Aorta (tissue), 5 donors: ENCODE results near the gene DMAC2. TPM values are rescaled to one million over a fixed set of nuclear protein-coding genes. Genes with fewer than 3 reads are reported as not detected.
"Not testable (repeated sequence)": the region's sequence is repeated elsewhere in the genome, so short reads cannot be mapped to it uniquely, and the experiment has no call there.

Experiments
- ATAC-seq: fragments of 200-7000 bp; cut with Tn5 transposase; one replicate; pipeline ENCODE4 v1.9.1; 2022; ENCODE audit warnings: moderate library complexity; ENCODE audit not compliant: low FRiP score
- DNase-seq, 2 donors: peaks; one replicate each; pipeline ENCODE4 v3.0.0-alpha.2; 2020
- H3K27ac ChIP-seq, 2 donors: one replicate each; pipeline ENCODE4 v1.5.1; 2013; ENCODE audit warnings: low read length in 2 of 2, mild to moderate bottlenecking in 2 of 2, moderate library complexity in 2 of 2, control low read depth in 1 of 2, inconsistent platforms in 1 of 2, low read depth in 1 of 2
- H3K27me3 ChIP-seq, 2 donors: one replicate each; pipeline ENCODE4 v1.6.1; 2013; ENCODE audit warnings: control low read depth in 1 of 2, low read length in 1 of 2, mild to moderate bottlenecking in 1 of 2, moderate library complexity in 1 of 2; ENCODE audit not compliant: insufficient read depth in 2 of 2, control insufficient read depth in 1 of 2
- H3K36me3 ChIP-seq, 2 donors: one replicate each; pipeline ENCODE4 v1.6.1; 2013; ENCODE audit warnings: control low read depth in 1 of 2, low read length in 1 of 2, mild to moderate bottlenecking in 1 of 2; ENCODE audit not compliant: insufficient read depth in 2 of 2, control insufficient read depth in 1 of 2
- H3K4me1 ChIP-seq, 2 donors: one replicate each; pipeline ENCODE4 v1.6.1; 2013; ENCODE audit warnings: low read length in 2 of 2, control low read depth in 1 of 2, mild to moderate bottlenecking in 1 of 2, moderate library complexity in 1 of 2; ENCODE audit not compliant: insufficient read depth in 2 of 2, control insufficient read depth in 1 of 2
- H3K4me3 ChIP-seq, 2 donors: one replicate each; pipeline ENCODE4 v1.5.1; 2013; ENCODE audit warnings: low read length in 2 of 2, control low read depth in 1 of 2, mild to moderate bottlenecking in 1 of 2
- H3K9me3 ChIP-seq: one replicate; pipeline ENCODE4 v1.6.1; 2013; ENCODE audit warnings: mild to moderate bottlenecking, low read length; ENCODE audit not compliant: control insufficient read depth
- WGBS, 2 donors: extraction: QIAGEN DNeasy Blood & Tissue Kit; methylation state at CpG; one replicate each; pipeline ENCODE4 v1.1.7; 2013; 5-methylcytosine and 5-hydroxymethylcytosine counted together
- intact Hi-C, 2 donors: fragments of 100-400 bp; cut with DNase I; formaldehyde crosslinking; loops; one replicate each; pipeline versions ENCODE4 v1.14.2 to v1.15.0; 2022
- polyA plus RNA-seq, 2 donors: library from polyadenylated mRNA; stranded (reverse); fragments of 200-250 nt; gene quantifications; one replicate each; pipeline ENCODE4 v1.2.3, GENCODE V29; 2013
- total RNA-seq, 2 donors: library from RNA; stranded (reverse); fragmentation: NEBNext Ultra II Directional; extraction: Animal tissue kit (Norgen Biotek cat#: 25700); gene quantifications; one replicate each; pipeline ENCODE4 v1.2.1, GENCODE V29; 2021
- donor health status: healthy with polysubstance abuse.
- donor health status: Bipolar disorder and iron deficiency.
- donor health status: DM: no; HTN: no; CAD: no.
- donor health status: DM: no; HTN: no; CAD: no.
- donor health status: DM: yes; HTN: yes; CAD: no.

Gene DMAC2
- total and polyA plus RNA-seq, 4 donors: 28.3 to 41.6 (median 31.8) TPM

DNA sequence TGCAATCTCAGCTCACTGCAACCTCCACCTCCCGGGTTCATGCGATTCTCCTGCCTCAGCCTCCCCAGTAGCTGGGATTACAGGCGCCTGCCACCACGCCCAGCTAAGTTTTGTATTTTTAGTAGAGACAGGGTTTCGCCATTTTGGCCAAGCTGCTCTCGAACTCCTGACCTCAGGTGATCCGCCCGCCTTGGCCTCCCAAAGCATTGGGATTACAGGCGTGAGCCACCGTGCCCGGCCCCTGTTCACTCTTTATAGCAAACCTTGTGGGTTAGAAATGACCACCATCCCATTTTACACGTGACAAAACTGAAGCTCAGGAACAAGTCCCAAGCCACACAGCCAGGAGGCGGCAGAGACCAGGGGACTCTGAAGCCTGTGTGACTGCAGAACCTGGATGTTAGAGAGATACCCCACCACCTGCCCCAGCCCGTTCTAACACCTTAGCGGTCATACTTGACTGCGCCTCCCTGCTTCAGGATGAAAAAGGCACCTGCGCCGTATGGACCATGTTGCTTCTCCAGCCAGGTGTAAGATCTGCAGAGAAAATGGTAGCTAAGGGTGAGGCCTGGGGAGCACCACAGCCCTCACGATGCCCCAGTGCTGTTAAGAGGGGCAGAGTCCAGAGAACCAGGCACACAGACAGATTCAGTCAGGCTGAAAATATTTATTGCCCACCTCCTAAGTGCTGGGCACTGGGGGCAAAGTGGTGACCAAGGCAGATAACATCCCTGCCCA, 3.6 kb downstream of the DMAC2 start:
- Histone ChIP-seq H3K27me3 (no peaks in the 10 kb centered on the region), H3K36me3 (peaks cover 0 to 2% of the 10 kb centered on the region in 2 donors), H3K4me3 (no peak overlapping the region), H3K9me3 (no peaks in the 10 kb centered on the region), H3K27ac (no peak overlapping the region), H3K4me1 (no peaks in the 10 kb centered on the region)
- DNase-seq (peak; percentile 34 to 55), ATAC-seq (no peak)
- WGBS, 2 donors: 95 to 97% methylated on average over 19 of the region's 19 CpGs
- intact Hi-C loops: loop anchor here in 1 of 2 donors (5.0 kb wide), 1 partner anchor 39 kb away; the partner anchor contains the start of genes BCKDHA and EXOSC5

DNA sequence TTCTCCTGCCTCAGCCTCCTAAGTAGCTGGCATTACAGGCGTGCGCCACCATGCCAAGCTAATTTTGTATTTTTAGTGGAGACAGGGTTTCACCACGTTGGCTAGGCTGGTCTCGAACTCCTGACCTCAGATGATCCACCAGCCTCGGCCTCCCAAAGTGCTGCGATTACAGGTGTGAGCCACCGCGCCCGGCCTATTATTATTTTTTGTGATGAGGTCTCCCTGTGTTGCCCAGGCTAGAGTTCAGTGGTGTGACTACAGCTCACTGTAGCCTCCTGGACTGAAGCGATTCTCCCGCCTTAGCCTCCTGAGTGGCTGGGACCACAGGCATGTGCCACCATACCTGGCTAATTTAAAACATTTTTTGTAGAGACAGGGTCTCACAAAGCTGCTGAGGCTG, 4.3 kb downstream of the DMAC2 start:
- not testable (repeated sequence) for ATAC-seq, H3K36me3 ChIP-seq, H3K4me3 ChIP-seq, H3K27ac ChIP-seq, H3K4me1 ChIP-seq, H3K27me3 ChIP-seq, H3K9me3 ChIP-seq
- intact Hi-C loops: loop anchor here in 1 of 2 donors (5.0 kb wide), 1 partner anchor 38 kb away; the partner anchor contains the start of genes BCKDHA and EXOSC5
- peak; percentile 13 to 40 for DNase-seq
- 96 to 98% methylated on average over 11 of the region's 11 CpGs for WGBS, 2 donors

DNA sequence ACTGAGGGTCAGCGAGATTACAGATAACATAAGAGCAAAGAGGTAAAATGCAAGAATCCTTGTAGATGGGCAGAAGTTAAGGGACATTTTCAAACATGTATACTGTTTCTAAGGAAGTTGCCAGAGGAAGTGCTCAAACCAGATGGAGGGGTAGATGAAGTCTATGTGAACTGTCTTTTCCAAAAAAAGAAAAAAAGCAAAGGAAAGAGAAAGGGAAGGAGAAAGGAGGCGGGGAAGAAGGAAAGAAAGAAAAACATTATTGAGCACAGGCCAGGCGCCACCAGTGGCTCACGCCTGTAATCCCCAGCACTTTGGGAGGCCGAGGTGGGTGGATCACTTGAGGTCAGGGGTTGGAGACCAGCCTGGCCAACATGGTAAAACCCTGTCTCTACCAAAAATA, 5.3 kb downstream of the DMAC2 start:
- no peak overlapping the region for H3K27ac ChIP-seq
- peak; percentile 10 to 17 for DNase-seq
- 79 to 81% methylated on average over 5 of the region's 5 CpGs for WGBS, 2 donors
- H3K9me3 ChIP-seq: no peaks in the 10 kb centered on the region
- ATAC-seq: no peak
- intact Hi-C loops: no loop called here
- no peaks in the 10 kb centered on the region for H3K4me1 ChIP-seq
- no peak overlapping the region for H3K4me3 ChIP-seq
- H3K36me3 ChIP-seq: peaks cover 0 to 2% of the 10 kb centered on the region in 2 donors
- H3K27me3 ChIP-seq: no peaks in the 10 kb centered on the region

DNA sequence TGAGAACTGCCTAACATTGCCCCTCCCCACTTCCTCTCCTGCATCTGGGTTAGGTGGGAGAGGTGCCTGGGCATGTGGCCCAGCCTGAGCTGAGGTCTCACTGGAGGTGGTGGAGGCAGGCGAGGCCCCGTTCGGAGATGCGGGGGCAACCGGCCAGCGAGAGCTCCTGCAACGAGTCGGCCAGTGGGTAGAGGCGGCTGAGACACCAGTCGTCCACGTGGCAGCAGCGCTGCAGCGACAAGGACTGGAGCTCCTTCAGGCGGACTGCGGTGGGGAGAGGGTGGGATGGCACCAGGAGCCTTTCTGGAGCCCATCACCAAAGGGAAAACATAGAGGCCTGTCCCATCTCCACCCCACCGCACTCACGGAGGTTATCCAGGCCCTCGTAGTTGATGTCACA, 6.5 kb downstream of the DMAC2 start:
- ATAC-seq (no peak), DNase-seq (peak in 1 of 2 donors; percentile 38)
- no peaks in the 10 kb centered on the region for H3K4me1 ChIP-seq
- no peaks in the 10 kb centered on the region for H3K9me3 ChIP-seq
- H3K36me3 ChIP-seq: peaks cover 0 to 2% of the 10 kb centered on the region in 2 donors
- WGBS, 2 donors: 84 to 87% methylated on average over 18 of the region's 18 CpGs
- intact Hi-C loops: loop anchor here in 1 of 2 donors (2.0 kb wide), 1 partner anchor 112 kb away; no protein-coding TSS in a partner anchor
- no peak overlapping the region for H3K27ac ChIP-seq
- H3K4me3 ChIP-seq: no peak overlapping the region
- no peaks in the 10 kb centered on the region for H3K27me3 ChIP-seq

DNA sequence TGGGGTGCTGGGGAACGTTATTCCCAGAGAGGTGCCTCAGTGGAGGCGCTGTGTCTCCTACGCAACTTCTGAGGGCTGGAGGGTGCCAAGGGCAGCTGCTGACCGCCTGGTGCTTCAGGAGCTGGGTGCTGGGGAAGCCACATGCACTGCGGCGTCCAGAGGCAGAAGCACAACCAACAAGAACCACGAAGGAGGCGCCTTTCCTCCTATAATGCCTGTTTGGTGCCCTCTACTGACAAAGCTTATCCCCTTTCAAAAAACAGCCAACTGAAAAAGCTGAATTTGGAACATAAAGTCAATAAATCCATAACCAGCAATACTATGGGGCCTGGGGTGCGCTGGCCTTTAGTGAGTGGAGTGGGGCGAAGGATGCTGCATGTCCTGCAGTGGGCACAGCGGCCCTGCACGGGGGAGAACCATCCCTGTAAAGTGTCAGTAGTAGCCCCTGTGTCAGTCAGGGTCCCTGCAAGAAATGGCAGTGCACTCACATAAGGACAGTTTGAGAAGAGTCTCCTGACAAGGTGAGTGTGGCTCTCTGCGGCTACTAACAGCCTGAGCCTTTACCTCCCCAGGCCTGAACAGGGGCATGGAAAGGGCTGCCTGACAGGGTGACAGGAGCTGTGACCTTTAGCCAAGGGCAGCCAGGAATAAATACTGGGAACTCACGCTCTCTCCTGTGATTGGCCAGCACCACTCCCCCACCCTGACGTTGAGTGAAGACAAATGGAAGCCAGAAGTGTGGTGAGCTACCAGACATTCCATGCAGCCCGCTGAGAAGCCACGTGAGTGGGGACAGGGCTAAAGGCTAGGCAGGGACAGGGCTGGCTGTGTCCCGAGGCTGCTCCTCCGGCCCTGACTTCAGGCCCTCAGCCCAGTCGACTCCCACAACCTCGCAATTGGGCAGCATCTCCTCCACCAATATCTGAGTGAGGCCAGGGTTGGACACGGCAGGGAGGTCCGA, 8.0 kb downstream of the DMAC2 start:
- DNase-seq (no peak), ATAC-seq (no peak)
- no peaks in the 10 kb centered on the region for H3K4me1 ChIP-seq
- H3K27me3 ChIP-seq: no peaks in the 10 kb centered on the region
- WGBS, 2 donors: 53 to 63% methylated on average over 23 of the region's 23 CpGs
- intact Hi-C loops: loop anchor here in 1 of 2 donors (2.0 kb wide), 1 partner anchor 111 kb away; no protein-coding TSS in a partner anchor
- H3K9me3 ChIP-seq: no peaks in the 10 kb centered on the region
- H3K27ac ChIP-seq: no peak overlapping the region
- no peak overlapping the region for H3K4me3 ChIP-seq
- H3K36me3 ChIP-seq: peaks cover 0 to 2% of the 10 kb centered on the region in 2 donors

DNA sequence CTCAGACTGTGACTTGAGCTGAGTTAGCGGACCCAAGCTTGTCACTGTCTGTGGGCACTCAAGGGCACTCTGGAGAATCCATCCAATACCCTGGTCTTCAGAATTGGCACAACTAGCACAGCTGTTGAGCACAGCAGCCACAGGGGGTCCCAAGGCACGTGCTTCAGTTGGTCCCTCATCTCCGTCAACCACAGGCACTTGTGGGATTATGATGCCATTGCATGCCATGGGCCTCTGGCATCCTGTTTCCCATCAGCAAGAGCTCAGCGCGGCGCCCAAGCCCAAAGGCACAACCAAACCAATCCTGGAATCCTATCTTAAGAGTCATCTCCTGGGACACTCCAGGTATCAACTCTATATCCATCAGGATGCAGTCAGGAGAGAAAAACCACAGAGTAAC, 8.8 kb downstream of the DMAC2 start:
- intact Hi-C loops: no loop called here
- no peak for DNase-seq
- Histone ChIP-seq H3K36me3 (peaks cover 0 to 2% of the 10 kb centered on the region in 2 donors), H3K4me3 (no peak overlapping the region), H3K9me3 (no peaks in the 10 kb centered on the region), H3K4me1 (no peaks in the 10 kb centered on the region), H3K27ac (no peak overlapping the region), H3K27me3 (no peaks in the 10 kb centered on the region)
- ATAC-seq: no peak
- WGBS, 2 donors: 72 to 79% methylated on average over 6 of the region's 6 CpGs

DNA sequence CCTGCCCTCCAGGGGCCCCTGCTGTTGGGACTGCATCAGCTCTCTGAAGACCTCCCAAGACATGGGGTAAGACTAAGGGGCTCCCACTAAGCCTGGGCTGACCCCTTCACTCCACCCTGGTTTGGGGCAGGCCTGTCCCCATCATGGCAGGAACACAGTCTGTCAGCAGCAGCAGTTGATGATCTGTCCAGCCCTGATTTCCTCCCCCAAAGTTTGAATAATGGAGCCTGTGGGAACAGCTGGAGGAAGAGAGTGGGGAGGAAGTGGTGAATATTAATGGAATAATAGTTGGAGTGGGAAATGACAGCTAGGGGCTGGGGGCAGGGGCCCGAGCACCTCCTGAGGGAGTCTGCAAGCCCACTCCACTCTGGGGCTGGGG, 11.2 kb downstream of the DMAC2 start:
- DNase-seq (no peak), ATAC-seq (no peak)
- Histone ChIP-seq H3K27ac (peak overlapping the region in 1 of 2 donors; percentile 23), H3K4me3 (no peak overlapping the region), H3K4me1 (no peaks in the 10 kb centered on the region), H3K9me3 (no peaks in the 10 kb centered on the region), H3K36me3 (peaks cover 0 to 4% of the 10 kb centered on the region in 2 donors), H3K27me3 (no peaks in the 10 kb centered on the region)
- intact Hi-C loops: loop anchor here in 1 of 2 donors (5.0 kb wide), 1 partner anchor 76 kb away; the partner anchor contains the start of gene TGFB1
- whole genome bisulfite sequencing, 2 donors: 43 to 64% methylated on average over 1 of the region's 1 CpG

DNA sequence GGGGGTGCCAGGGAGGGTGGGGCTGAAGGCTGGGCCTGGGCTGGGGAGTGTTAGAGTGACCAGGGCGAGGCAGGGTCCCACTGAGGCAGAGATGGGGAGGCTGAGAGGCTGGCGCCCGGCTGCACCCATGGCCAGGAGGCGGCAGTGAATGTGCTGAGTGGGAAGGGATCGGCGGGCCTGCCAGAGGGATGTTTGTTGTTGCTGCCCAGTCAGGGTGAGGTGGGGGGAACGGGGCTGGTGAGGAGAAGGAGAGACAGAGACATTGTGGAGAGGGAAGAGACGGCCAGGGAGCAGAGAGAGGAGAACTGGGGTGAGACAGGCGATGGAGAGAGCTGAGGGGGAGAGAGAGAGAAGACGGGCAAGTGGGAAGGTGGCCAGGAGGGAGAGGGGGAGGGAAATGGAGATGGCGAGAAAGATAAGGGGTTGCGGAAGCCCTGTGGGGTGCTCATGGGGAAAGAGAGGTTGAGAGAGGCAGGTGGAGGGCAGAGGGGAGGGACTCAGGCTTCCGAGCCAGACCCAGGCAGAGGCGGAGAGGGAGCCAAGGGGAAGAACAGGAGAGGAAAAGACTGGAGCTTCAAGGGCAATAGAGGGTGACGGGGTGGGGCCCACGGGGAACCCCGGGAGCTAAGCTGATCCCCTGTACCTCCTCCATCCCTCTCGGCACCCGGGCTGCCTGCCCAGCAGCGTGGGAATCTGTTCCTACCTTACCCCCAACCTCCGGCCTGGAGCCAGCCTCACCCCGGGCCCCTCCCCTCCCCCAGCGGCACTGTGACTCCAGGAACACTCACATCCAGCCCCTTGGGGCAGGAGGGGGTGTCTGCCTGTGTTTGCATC, 11.8 kb downstream of the DMAC2 start:
- H3K27ac ChIP-seq: peak overlapping the region in 1 of 2 donors; percentile 41
- H3K4me1 ChIP-seq: no peaks in the 10 kb centered on the region
- no peaks in the 10 kb centered on the region for H3K9me3 ChIP-seq
- no peaks in the 10 kb centered on the region for H3K27me3 ChIP-seq
- DNase-seq (peak in 1 of 2 donors; percentile 83), ATAC-seq (peak; percentile 47)
- peaks cover 0 to 2% of the 10 kb centered on the region in 2 donors for H3K36me3 ChIP-seq
- H3K4me3 ChIP-seq: peak overlapping the region; percentile 33 to 53
- intact Hi-C loops: loop anchor here in 1 of 2 donors (5.0 kb wide), 1 partner anchor 76 kb away; the partner anchor contains the start of gene TGFB1
- WGBS, 2 donors: 1 to 2% methylated on average over 22 to 23 of the region's 23 CpGs
